ENCODE measurements around the gene HSPA8.
A peak's percentile ranks its signal among the peaks of the same experiment; 100 is the strongest.

HSPA8 gene

DNA sequence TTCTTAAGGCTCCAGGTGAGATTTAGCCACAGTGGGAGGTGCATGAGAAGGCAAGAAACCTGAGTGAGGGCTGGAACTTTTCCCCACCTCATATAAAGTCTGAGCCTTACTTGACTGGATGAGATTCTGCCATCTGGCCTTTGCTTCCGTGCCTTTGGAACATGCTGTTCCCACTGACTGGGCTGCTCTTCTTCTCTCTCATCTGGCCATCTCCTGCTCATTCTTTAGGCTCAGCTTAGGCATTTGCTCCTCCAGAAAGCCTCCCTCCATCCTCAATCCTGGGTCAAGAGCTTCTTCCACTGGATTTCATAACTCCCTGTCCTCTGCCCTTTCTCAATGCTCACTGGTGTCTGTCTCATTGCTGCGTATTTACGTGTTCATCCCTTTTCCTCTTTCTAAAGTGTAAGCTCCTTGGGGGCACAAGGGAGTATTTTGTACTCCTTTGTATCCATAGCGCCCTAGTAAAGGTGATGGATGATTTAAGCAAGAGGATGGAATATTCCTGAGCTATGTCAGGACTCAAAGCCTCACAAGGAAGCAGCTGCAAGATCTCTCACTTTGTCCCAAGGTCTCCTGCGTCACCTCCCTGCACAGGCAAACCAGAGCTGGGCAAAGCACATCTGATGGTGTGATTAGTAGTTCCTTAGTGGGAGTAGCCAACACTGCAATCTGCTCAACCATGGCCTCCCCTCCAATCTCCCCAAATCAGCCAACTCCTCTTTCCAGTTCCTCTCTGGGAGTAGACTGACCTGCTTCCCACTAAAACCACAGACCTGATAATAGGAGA is 15.3 kb downstream of the HSPA8 start:
- no peak for DNase-seq

DNA sequence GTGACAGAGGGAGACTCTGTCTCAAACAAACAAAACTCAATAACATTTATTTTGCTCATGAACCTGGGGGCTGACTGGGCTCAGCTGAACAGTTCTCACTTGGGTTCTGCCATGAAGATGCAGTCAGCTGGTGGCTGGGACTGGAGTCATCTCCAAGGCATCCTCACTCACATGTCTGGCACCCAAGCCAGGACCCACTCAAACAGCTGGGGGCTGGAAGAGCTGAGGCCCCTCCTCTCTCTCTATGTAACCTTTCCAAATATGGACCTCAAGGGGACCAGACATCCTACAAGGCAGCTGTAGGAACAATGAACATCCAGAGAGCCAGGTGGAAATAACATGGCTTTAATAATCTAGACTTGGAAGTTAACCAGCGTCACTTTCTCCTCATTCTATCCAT is 16.8 kb downstream of the HSPA8 start:
- no peak for DNase-seq

DNA sequence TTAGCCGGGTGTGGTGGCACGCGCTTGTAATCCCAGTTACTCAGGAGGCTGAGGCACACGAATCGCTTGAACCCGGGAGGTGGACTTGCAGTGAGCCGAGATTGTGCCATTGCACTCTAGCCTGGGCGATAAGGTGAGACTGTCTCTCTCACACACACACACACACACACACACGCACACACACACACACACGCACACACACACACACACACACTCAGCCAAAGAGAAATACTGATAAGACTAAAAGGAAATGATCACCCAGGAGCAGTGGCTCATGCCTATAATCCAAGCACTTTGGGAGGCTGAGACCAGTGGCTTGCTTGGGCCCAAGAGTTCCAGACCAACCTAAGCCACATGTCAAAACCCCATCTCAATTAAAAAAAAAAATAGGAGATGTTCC is 20.8 kb downstream of the HSPA8 start:
- DNase-seq, result no peak

DNA sequence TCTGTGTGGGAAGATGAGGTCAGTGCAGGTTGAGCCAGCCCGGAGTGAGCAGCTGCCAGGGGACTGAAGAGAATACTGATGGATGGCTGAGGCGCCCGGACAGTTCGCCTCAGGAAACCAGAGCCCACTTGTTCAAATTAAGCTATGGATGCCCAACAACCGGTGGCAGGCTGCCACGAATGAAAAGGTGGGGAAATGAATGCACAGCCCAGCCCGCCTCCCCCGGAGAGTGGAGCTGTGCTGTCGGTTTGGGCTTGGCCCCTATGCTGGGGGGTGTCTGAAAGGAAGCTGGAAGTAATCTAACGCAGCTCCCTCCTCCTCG is 21.9 kb downstream of the HSPA8 start:
- no peak for DNase-seq

DNA sequence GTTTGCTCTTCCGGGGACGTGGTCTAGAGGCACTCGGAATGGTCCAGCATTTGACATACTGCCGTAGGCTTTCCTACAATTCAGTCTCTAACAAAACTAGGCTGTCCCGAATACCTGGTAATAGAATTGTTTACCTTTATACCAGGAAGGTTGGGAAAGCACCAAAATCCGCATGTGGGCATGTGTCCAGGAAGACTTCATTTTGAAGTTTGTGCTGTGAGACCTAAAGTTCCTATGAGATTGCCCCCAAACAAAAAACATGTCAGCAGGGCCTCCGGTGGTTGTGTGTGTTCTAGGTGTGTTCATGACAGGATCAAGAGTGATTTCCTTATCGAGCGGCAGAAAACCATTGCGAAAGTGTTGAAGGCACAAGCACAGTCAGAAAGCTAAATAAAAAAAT is 26.1 kb downstream of the HSPA8 start:
- no peak for DNase-seq

DNA sequence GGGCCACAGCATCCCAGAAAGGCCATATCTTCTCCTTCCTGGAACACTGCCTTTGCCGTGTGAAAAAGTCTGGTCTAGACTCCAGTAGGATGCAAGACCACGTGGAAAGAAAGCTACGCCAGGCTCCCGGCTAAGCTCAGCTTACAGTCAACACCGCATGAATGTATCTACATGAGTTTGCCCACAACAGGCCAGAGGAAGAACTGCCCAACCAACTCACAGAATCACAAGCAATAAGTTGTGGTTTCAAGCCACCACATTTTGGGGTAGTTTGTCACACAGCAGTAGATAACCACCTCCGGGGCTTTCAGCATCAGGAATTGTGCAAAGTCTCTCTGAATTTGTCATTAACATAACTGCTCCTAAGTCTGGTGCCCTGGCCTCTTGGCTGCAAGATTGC is 27.3 kb downstream of the HSPA8 start:
- no peak for DNase-seq

DNA sequence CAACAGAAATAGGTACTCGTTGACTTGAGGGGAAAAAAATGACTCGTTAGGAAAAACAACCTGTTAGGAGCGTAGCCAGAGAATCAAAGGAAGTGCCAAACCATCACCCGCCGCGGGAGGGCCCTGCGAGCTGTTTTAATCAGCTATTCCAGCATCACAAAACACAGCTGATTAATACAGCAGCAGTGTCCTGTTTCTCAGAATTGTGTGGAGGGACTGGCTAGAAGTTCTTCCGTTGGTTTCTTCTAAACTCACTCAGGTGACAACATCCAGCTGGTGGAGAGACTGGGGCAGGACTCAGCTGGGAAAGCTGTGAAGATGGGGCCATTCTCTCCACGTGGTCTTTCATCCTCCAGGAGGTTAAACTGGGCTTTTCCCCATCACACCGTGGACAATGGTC is 28.0 kb downstream of the HSPA8 start:
- peak; percentile 30 for DNase-seq

DNA sequence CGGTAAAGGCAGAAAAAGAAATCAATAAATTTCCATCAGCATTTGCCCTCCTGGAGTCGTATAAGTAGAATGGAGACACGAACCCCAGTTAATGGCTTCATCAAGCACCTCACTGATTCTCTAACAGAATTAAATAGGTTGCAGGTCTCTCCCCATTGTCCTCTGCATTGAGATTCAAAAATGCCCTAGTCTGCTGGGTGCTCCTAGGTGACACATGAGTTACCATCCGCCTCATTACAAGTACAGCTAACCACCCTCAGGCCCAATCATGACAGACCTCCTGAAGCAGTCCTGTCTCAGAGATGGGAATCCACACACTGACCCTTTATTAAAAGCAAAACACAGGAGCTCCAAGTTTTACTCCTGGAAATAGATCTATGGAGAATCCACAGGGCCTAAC is 31.4 kb downstream of the HSPA8 start:
- DNase-seq, result no peak

DNA sequence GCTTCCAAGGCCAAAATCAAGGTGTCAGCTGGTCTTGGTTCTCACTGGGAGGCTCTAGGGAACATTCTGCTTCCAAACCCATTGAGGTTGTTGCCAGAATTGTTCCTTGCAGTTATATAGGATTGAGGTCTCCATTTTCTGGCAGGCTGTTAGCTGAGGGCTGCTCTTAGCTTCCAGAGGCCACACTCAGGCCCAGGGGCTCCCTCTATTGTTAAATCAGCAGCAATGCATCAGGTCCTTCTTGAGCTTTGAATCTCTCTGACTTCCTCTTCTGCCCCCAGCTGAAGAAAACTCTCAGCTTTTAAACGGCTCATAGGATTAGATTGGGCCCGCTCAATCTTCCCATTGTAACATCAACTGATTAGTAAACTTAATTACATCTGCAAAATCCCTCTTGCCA is 41.0 kb downstream of the HSPA8 start:
- peak; percentile 71 for DNase-seq

DNA sequence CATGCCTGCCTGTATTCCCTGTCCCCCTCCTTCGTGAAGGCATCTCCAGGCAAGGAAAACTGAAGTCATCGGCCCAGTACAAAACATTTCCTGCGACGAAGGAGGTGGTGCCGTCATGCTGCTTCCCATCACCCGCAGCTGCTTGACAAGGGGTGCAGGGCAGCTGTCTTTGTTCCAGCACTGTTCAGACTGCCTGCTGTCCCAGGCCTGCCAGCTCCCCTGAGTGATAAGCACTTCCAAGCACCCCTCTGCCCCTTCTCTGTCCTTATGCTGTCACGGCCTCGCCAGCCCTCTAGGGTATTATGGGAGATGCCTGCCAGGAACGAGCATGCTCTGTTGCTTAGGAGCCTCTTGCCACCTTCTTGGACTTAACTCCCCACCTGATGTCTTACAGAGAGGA is 43.2 kb downstream of the HSPA8 start:
- no peak for DNase-seq

DNA sequence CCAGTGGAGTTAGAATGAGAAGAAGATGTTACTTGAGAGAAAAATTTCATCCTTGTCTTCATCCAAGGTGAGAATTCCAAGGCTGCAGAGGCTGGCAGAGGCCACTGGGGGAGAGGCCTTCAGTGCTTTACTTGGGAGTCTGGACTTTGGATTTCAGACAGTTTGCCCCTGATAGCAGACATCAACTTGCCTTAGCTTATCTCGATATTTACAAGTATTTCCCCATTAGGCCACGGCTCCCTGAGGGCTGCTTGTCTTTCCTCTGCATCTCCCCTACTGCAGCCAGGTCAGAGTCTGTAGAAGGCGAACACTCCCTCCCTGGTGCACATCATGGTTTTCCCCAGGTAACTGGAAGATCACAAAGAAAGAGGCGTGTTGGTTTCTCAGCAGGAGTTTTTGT is 50.4 kb downstream of the HSPA8 start:
- DNase-seq, result no peak

All from NCI-H526 treated with DMSO at 0.1 percent for 48 hours (cell line).